Keratinocyte (primary cell): Measurements from ENCODE around the gene COA7. TPM values are rescaled to one million over a fixed set of nuclear protein-coding genes. Genes with fewer than 3 reads are reported as not detected.

Experiments used
- DNase-seq: peaks from one replicate; pipeline ENCODE4 v3.0.0-alpha.2; 2011; ENCODE audit warnings: low read depth, missing footprints, low spot score
- FAIRE-seq: peaks from 2 replicates; lab custom pipeline; 2011; peaks lifted over from hg19 to GRCh38; lab: Jason Lieb, UNC
- H2AFZ ChIP-seq: 2 replicates; pipeline ENCODE4 v1.6.0; 2012; ENCODE audit warnings: low read length, control low read depth, inconsistent platforms; ENCODE audit not compliant: control insufficient read depth
- H3K27ac ChIP-seq: 2 replicates; pipeline ENCODE4 v1.5.1; 2011; ENCODE audit warnings: low read length; ENCODE audit not compliant: control insufficient read depth, insufficient read depth
- H3K27me3 ChIP-seq: 3 replicates; pipeline ENCODE4 v1.6.0; 2011; ENCODE audit warnings: low read length; ENCODE audit not compliant: control insufficient read depth, insufficient read depth; ENCODE audit errors: extremely low read depth
- H3K36me3 ChIP-seq, 2 experiments: 2 replicates in 1 of 2; 3 replicates in 1 of 2; pipeline ENCODE4 v1.5.1; 2011; ENCODE audit warnings: low read length in 2 of 2, mild to moderate bottlenecking in 1 of 2; ENCODE audit not compliant: control insufficient read depth in 2 of 2, insufficient read depth in 2 of 2; ENCODE audit errors: extremely low read depth in 1 of 2
- H3K4me1 ChIP-seq: 3 replicates; pipeline ENCODE4 v1.5.1; 2011; ENCODE audit warnings: low read length; ENCODE audit not compliant: control insufficient read depth, insufficient read depth; ENCODE audit errors: extremely low read depth
- H3K4me2 ChIP-seq: 3 replicates; pipeline ENCODE4 v1.6.0; 2011; ENCODE audit warnings: low read depth, low read length; ENCODE audit not compliant: control insufficient read depth, insufficient read depth; ENCODE audit errors: extremely low read depth
- H3K4me3 ChIP-seq, 3 experiments: fragments of 200-600 bp in 1 of 3; sonication (generic) in 1 of 3; 2 replicates in 2 of 3; 3 replicates in 1 of 3; pipeline ENCODE4 v1.5.1; 2011 to 2016; ENCODE audit warnings: low read length in 3 of 3, mild to moderate bottlenecking in 3 of 3, control low read depth in 2 of 3, inconsistent platforms in 1 of 3, low read depth in 1 of 3, mixed read lengths in 1 of 3, mixed run types in 1 of 3, moderate library complexity in 1 of 3; ENCODE audit not compliant: control insufficient read depth in 2 of 3, insufficient read depth in 2 of 3; ENCODE audit errors: extremely low read depth in 1 of 3
- H3K79me2 ChIP-seq: 2 replicates; pipeline ENCODE4 v1.6.0; 2012; ENCODE audit warnings: low read length; ENCODE audit not compliant: control insufficient read depth, insufficient read depth
- H3K9ac ChIP-seq: 3 replicates; pipeline ENCODE4 v1.6.0; 2011; ENCODE audit warnings: low read length; ENCODE audit not compliant: control insufficient read depth, insufficient read depth; ENCODE audit errors: extremely low read depth
- H3K9me1 ChIP-seq: 3 replicates; pipeline ENCODE4 v1.6.0; 2011; ENCODE audit warnings: low read length; ENCODE audit not compliant: control insufficient read depth, insufficient read depth; ENCODE audit errors: extremely low read depth
- H3K9me3 ChIP-seq: 2 replicates; pipeline ENCODE4 v1.5.1; 2012; ENCODE audit warnings: low read depth, low read length; ENCODE audit not compliant: control insufficient read depth
- H4K20me1 ChIP-seq: 3 replicates; pipeline ENCODE4 v1.6.0; 2011; ENCODE audit warnings: low read length; ENCODE audit not compliant: control insufficient read depth, insufficient read depth; ENCODE audit errors: extremely low read depth
- EZH2 ChIP-seq: IDR thresholded peaks from one replicate; pipeline ENCODE4 v1.6.1; 2012; ENCODE audit warnings: inconsistent platforms, mild to moderate bottlenecking, low read length, moderate library complexity
- dilution Hi-C: fragments of 300-500 bp; cut with MboI; formaldehyde crosslinking; loops from one replicate; pipeline ENCODE4 v1.7.0; 2020; ENCODE audit warnings: low sequenced_read_pairs; ENCODE audit not compliant: extremely low pct_ligation_motif_present
- polyA plus RNA-seq, 5 experiments: library from polyadenylated mRNA; depleted of rRNA in 3 of 5; stranded (reverse) in 3 of 5; stranded (forward) in 1 of 5; unstranded in 1 of 5; fragments of >200 nt; gene quantifications; 1 replicate in 1 of 5; 2 replicates in 3 of 5; 3 replicates in 1 of 5; pipeline versions ENCODE4 v1.2.1 to v1.2.3, GENCODE V29; 2011 to 2012; ENCODE audit warnings: missing spikeins in 2 of 5, low read depth in 1 of 5, low replicate concordance in 1 of 5
- TF ChIP-seq, protein P1 (sequence below), 3 experiments: IDR thresholded peaks in 1 of 3; conservative IDR thresholded peaks in 1 of 3; optimal IDR thresholded peaks in 1 of 3; 2 replicates in 2 of 3; 3 replicates in 1 of 3; pipeline versions ENCODE3 to v1.5.1; 2011; ENCODE audit warnings: low read length in 3 of 3, mild to moderate bottlenecking in 3 of 3, moderate library complexity in 2 of 3, control low read depth in 1 of 3, inconsistent platforms in 1 of 3; ENCODE audit not compliant: insufficient read depth in 2 of 3; ENCODE audit errors: extremely low read depth in 1 of 3

The COA7 gene
- polyA plus RNA-seq, 1 donor (not counting 4 experiments of a cell fraction or from before 2014, with no cell fraction given), result 23.5 TPM

- H3K9ac ChIP-seq, result peak overlapping the region; percentile 39
- dilution Hi-C loops, result no loop called here
- no peak for TF ChIP-seq EZH2
- TF ChIP-seq, protein P1, sequence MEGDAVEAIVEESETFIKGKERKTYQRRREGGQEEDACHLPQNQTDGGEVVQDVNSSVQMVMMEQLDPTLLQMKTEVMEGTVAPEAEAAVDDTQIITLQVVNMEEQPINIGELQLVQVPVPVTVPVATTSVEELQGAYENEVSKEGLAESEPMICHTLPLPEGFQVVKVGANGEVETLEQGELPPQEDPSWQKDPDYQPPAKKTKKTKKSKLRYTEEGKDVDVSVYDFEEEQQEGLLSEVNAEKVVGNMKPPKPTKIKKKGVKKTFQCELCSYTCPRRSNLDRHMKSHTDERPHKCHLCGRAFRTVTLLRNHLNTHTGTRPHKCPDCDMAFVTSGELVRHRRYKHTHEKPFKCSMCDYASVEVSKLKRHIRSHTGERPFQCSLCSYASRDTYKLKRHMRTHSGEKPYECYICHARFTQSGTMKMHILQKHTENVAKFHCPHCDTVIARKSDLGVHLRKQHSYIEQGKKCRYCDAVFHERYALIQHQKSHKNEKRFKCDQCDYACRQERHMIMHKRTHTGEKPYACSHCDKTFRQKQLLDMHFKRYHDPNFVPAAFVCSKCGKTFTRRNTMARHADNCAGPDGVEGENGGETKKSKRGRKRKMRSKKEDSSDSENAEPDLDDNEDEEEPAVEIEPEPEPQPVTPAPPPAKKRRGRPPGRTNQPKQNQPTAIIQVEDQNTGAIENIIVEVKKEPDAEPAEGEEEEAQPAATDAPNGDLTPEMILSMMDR (optimal IDR thresholded peaks at IDR 0.05 in 1 of 3, IDR thresholded peaks at IDR 0.05 in 1 of 3, conservative IDR thresholded peaks at IDR 0.05 in 1 of 3; ENCODE audit: extremely low read depth in 1 of 3, insufficient read depth in 2 of 3, low read length in 3 of 3), result no peak
- H2AFZ ChIP-seq, result peak overlapping the region; percentile 64
- H3K9me1 ChIP-seq, result no peaks in the 10 kb centered on the region
- no peaks in the 10 kb centered on the region for H3K36me3 ChIP-seq
- peak overlapping the region; percentile 79 for H3K27ac ChIP-seq
- H3K27me3 ChIP-seq, result no peaks in the 10 kb centered on the region
- peak; percentile 99 for FAIRE-seq
- H4K20me1 ChIP-seq, result no peaks in the 10 kb centered on the region
- peak overlapping the region; percentile 34 for H3K4me2 ChIP-seq
- no peak overlapping the region for H3K4me3 ChIP-seq
- H3K79me2 ChIP-seq, result no peaks in the 10 kb centered on the region
- H3K9me3 ChIP-seq, result no peaks in the 10 kb centered on the region
- DNase-seq, result peak; percentile 84
- peaks cover 57% of the 10 kb centered on the region for H3K4me1 ChIP-seq
Measured at GRCh38 chr1:52665006-52665941, 32.9 kb downstream of the COA7 start.

- H3K27me3 ChIP-seq, result no peaks in the 10 kb centered on the region
- H3K9me3 ChIP-seq, result no peaks in the 10 kb centered on the region
- H4K20me1 ChIP-seq, result no peaks in the 10 kb centered on the region
- H3K9ac ChIP-seq, result no peak overlapping the region
- no peaks in the 10 kb centered on the region for H3K9me1 ChIP-seq
- H3K4me1 ChIP-seq, result peaks cover 62% of the 10 kb centered on the region
- H3K4me3 ChIP-seq, result no peak overlapping the region
- H3K36me3 ChIP-seq, result no peaks in the 10 kb centered on the region
- no peak for FAIRE-seq
- peak overlapping the region; percentile 80 for H3K4me2 ChIP-seq
- no peak for TF ChIP-seq EZH2
- TF ChIP-seq, protein P1 (optimal IDR thresholded peaks at IDR 0.05 in 1 of 3, IDR thresholded peaks at IDR 0.05 in 1 of 3, conservative IDR thresholded peaks at IDR 0.05 in 1 of 3; ENCODE audit: extremely low read depth in 1 of 3, insufficient read depth in 2 of 3, low read length in 3 of 3), result no peak
- no peak for DNase-seq
- H2AFZ ChIP-seq, result no peak overlapping the region
- H3K27ac ChIP-seq, result no peak overlapping the region
- H3K79me2 ChIP-seq, result no peaks in the 10 kb centered on the region
- dilution Hi-C loops, result no loop called here
Measured at GRCh38 chr1:52663716-52664115, 34.4 kb downstream of the COA7 start.
